Frontal cortex (tissue), 4 donors: ENCODE data around the gene PPP1R13B. TPM values are rescaled to one million over a fixed set of nuclear protein-coding genes. Genes with fewer than 3 reads are reported as not detected.
"Not testable (repeated sequence)": the region's sequence is repeated elsewhere in the genome, so short reads cannot be mapped to it uniquely, and the experiment has no call there.

Experiments used
- DNase-seq, 2 donors: peaks; one replicate each; pipeline ENCODE4 v3.0.0; 2012; ENCODE audit warnings: low spot score in 2 of 2
- FAIRE-seq: peaks from 2 replicates; lab custom pipeline; 2012; peaks lifted over from hg19 to GRCh38; lab: Jason Lieb, UNC
- total RNA-seq: library from RNA; depleted of rRNA; stranded (reverse); fragments of >200 nt; gene quantifications from one replicate; pipeline ENCODE4 v1.2.3, GENCODE V29; 2014
- donor health status: control.
- donor health status: control.
- donor health status: control.

PPP1R13B gene
- total RNA-seq, 1 donor from 2014 or later = 11.8 TPM

DNA sequence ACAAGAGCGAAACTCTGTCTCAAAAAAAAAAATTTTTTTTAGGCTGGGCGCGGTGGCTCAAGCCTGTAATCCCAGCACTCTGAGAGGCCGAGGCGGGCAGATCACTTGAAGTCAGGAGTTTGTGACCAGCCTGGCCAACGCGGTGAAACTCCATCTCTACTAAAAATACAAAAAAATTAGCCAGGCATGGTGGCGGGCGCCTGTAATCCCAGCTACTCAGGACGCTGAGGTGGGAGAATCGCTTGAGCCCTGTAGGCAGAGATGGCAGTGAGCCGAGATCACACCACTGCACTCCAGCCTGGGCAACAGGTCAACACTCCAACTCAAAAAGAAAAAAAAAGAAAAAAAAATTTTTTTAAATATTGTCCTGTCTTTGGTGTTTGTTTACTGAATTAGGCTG, 6.1 kb downstream of the PPP1R13B start:
- FAIRE-seq, DNase-seq: not testable (repeated sequence)

DNA sequence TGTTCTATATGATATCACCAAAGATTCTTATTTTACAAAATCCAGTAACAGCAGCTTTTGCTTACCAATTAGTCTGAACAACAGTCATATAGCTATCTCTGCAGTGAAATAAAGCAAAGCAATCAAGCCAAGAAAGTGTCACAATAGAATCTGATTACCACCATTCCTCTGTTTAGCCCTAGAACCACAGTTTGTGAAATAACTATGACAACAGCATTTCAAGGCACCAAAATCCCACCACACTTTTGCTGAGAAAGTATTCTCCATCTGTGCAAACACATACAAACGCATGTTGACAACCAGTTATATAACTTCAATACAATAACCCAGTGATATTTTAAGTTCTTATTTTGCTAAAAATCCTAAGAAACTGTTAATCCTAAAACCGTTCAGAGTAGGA, 7.4 kb downstream of the PPP1R13B start:
- no peak for DNase-seq

DNA sequence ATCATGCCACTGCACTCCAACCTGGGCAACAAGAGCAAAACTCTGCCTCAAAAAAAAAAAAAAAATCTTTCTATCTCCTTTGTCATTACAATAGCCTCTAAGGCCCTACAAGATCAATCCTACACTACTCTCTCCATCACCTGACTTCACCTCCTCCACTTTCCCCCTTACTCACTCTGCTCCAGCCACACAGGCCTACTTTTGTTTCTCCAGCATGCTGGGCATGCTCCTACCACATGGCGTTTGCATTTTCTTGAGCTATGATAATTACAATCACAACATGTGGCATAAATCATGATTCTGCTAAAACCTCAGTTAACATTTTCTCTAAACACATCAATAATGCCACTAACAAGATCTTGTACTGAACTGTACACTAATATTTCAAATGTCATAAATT, 7.8 kb downstream of the PPP1R13B start:
- FAIRE-seq (no peak), DNase-seq (no peak)

More for the DNA sequence above, 7.4 kb downstream of the PPP1R13B start:
- no peak for FAIRE-seq

GRCh38 chr14:103838117-103838516, 9.3 kb downstream of the PPP1R13B start:
- DNase-seq (no peak), FAIRE-seq (no peak)

DNA sequence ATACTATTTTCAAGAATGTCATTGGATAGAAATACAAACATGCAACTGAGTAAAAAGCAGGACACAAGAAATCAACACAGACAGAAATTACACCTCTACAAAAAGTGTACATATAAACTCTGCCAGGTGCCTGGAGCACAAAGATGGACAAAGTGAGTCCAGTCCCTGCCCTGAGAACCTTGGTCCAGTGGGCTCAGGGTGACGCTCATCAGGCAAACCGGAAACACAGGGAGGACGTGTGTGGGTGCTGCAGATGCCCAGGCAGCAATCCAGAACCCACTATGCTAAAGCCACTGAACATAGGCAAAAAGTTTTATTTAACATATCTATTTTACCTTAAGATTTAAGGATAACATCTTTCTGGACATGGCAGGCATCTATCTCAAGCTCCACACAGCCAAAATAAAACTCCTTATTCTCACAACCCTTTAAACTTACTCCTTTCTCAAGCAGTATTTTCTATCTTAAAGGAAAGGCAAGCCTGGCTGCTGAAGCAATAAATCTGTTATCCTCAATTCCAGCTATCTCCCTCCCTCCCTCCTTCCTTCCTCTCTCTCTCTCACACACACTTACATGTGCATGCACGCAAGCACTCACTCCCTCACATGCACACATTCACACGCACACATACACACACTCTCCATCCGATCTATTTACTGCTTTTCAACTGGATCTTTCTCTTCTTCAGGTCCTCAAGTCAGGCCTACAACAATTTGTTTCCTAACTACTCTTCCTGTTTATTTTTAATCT, 10.2 kb downstream of the PPP1R13B start:
- no peak for FAIRE-seq
- no peak for DNase-seq

GRCh38 chr14:103834956-103835355, 12.4 kb downstream of the PPP1R13B start:
- no peak for FAIRE-seq

GRCh38 chr14:103833711-103834110, 13.7 kb downstream of the PPP1R13B start:
- DNase-seq (no peak), FAIRE-seq (no peak)

More at GRCh38 chr14:103834956-103835355, 12.4 kb downstream of the PPP1R13B start:
- DNase-seq = no peak

DNA sequence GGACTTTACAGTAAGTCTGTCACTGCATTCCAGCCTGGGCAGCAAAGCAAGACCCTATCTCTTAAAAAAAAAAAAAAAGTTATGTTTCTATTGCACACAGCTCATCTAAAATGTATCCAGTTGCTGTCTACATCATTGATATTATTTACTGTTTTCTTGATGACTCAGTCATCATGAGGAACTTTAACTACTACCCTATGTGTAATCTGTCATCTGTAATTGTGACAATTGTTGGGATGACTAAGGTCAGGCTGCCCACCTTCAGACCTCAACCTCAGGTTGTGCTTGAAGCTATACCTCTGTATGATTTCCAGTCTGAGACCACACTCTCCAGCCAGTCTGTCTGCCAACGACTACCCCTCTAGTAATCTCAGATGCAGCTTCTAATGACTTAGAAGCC, 15.3 kb downstream of the PPP1R13B start:
- DNase-seq = no peak
- FAIRE-seq = no peak

GRCh38 chr14:103830511-103831270, 16.7 kb downstream of the PPP1R13B start:
- FAIRE-seq (no peak), DNase-seq (no peak)

- DNase-seq (no peak), FAIRE-seq (no peak)
Observed at GRCh38 chr14:103828315-103828967, 18.9 kb downstream of the PPP1R13B start.

- FAIRE-seq (no peak), DNase-seq (no peak)
Observed at GRCh38 chr14:103825101-103825500, 22.3 kb downstream of the PPP1R13B start.

- DNase-seq (no peak), FAIRE-seq (no peak)
Observed at GRCh38 chr14:103820908-103821307, 26.5 kb downstream of the PPP1R13B start.

DNA sequence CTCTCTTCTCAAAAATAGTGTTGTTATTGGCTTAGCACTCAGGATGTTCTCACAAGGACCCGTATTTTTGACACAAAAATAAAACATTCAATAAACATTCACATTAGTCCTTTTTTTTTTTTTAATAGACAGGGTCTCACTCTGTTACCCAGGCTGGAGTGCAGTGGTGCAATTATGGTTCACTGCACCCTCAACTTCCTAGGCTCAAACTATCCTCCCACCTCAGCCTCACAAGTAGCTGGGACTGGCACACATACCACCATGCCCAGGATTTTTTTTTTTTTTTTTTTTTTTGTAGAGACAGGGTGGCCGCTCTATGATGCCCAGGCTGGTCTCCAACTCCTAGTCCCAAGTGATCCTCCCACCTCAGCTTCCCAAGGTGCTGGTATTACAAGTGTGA, 27.0 kb downstream of the PPP1R13B start:
- FAIRE-seq = no peak
- DNase-seq = no peak

GRCh38 chr14:103819503-103820307, 27.7 kb downstream of the PPP1R13B start:
- DNase-seq (no peak), FAIRE-seq (no peak)

- FAIRE-seq (no peak), DNase-seq (no peak)
Observed at GRCh38 chr14:103818870-103819269, 28.5 kb downstream of the PPP1R13B start.

- no peak for FAIRE-seq
Observed at GRCh38 chr14:103818422-103818821, 29.0 kb downstream of the PPP1R13B start.

GRCh38 chr14:103817595-103817994, 29.8 kb downstream of the PPP1R13B start:
- DNase-seq = no peak
- FAIRE-seq = no peak

More at GRCh38 chr14:103818422-103818821, 29.0 kb downstream of the PPP1R13B start:
- DNase-seq = no peak

GRCh38 chr14:103816991-103817390, 30.4 kb downstream of the PPP1R13B start:
- DNase-seq (no peak), FAIRE-seq (no peak)

DNA sequence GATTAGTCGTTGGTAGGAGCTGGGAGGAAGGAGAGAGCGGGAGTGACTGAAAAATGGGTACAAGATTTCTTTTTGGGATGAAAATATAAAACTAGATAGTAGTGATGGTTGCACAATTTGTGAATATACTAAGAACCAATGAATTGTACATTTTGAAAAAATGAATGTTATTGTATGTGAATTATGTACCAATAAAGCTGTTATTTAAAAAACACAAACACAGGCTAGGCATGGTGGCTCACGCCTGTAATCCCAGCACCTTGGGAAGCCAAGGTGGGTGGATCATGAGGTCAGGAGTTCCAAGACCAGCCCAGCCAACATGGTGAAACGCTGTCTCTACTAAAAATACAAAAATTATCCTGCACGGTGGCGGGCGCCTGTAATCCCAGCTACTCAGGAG, 32.1 kb downstream of the PPP1R13B start:
- no peak for DNase-seq
- FAIRE-seq = no peak

DNA sequence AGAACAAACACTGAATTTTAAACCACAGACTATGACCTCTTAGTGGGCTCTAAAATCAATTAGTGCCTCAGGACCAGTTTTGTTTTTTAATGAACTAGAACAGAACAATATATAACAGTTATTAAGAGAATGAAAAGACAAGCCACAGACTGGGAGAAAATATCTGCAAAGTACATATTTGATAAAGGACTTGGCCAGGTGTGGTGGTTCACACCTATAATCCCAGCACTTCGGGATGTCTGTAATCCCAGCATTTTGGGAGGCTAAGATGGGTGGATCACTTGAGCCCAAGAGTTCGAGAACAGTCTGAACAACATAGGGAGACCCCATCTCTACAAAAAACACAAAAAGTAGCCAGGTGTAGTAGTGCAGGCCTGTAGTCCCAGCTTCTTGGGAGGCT, 36.2 kb downstream of the PPP1R13B start:
- FAIRE-seq (no peak), DNase-seq (no peak)
